Cerebellar cortex (tissue), 1 donor: ENCODE results near the gene INSC.

Source experiments
- DNase-seq: peaks from one replicate; pipeline ENCODE4 v3.0.0-alpha.2; 2015; ENCODE audit warnings: low spot score

Gene INSC

DNA sequence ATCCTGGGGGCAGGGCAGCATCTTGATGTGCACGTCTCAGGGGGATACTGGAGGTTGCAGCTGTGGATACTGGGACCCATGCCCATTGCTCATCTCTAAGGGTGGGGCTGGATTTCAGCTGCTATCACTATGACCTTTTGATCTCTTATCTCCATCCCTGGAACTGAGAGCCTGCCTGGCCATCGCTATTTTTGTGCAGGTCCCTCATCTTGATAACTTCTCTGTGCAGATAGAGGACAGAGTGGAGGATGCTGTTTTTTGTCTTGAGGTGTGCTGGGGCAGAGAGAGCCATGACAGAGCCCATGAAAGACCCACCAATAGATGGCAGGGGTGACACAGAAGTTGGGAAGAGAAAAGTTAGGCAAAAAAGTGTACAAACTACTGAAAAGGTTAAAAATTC lies 5.1 kb upstream of the INSC start:
- no peak for DNase-seq

DNA sequence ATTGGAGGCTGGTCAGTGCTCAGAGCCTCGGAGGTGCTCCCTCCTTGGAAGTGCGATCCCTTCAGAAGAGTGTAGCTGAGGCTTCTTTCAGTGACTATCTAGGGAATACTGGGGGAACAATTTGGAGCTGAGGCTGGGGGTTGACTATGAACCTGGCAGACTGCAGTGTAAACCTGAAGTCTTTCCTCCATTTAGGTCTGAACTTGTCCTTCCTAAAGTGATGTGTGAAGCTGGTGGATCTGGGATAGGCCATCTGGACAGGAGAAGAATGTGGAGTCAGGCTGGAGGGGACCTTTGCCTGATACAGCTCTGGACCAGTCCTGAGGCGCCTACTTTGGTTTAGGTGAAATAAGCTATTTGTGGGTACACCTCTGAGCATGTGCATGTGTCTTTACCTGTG lies 3.5 kb upstream of the INSC start:
- no peak for DNase-seq

DNA sequence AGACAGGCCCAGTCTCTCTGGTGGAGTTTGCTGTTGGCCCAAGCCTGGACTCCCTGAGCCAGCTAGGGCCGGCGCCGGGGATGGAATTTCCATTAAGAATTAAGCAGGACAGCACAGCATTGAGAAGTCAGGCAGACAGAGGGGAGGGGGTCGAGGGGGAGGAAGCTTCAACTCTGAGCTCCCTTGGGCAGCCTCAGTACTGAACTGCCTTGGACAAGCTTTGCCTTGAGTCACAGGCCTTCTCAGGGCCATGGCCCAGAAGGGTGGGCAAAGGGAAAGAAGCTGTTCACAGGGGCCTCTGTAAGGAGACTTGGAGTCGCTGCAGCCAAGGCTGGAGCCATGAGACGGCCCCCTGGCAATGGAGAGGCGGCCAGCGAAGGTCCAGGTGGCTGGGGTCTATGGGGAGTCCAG lies 2.6 kb upstream of the INSC start:
- DNase-seq = no peak

DNA sequence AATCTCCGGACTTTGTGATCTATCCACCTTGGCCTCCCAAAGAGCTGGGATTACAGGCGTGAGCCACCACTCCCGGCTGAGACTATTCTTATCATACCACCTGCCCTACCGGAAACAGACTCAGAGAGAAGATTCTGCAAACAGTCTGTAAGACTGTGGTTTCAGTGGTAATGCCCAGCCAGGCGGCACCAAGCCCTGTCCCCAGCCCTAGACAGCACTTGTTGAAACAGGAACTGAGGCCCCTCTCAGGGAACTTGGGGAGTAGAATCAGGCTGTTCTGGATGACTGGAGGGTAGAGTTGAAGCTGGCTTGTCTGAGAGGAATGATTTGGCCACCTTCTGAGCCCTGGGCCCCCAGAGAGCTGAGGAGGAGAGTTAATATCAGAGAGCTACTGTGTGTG lies 1.3 kb upstream of the INSC start:
- DNase-seq = no peak

DNA sequence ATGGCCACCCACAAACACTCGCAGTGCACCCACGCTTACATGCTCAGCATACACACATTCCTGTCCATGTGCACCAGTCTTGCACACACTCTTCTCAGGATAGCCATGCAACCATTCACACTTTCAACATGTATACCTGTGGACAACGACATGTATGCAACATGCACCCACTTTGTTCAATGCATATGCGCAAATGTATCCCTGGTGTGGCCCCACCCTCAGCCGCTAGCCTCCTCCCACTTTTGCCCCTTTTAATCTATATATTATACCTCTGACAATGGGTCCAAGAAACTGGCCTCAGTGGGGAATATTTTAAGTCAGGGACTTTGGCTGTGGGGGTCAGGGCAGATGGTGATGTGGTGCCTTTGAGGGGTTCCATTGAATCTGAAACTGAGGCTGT lies 963 bp downstream of the INSC start:
- no peak for DNase-seq

DNA sequence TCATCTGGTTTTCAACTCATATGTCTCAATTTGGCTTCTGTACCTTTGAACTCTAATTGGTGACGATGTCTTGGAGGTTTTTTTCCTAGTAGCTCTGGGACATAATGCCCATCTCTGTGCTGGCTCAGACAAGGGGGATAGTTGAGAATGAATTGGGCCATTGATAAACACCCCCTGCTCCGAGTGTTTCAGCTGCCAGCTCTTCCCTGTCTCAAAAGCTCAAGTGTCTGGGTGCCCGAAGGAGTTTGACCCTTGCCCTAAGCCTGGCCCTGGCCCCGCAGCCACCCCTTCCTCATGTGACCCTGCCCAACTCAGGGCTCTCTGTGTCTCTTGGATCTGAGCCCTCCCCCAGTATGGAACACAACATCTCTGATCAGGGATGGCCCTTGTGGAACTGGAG lies 3.0 kb downstream of the INSC start:
- DNase-seq = no peak

DNA sequence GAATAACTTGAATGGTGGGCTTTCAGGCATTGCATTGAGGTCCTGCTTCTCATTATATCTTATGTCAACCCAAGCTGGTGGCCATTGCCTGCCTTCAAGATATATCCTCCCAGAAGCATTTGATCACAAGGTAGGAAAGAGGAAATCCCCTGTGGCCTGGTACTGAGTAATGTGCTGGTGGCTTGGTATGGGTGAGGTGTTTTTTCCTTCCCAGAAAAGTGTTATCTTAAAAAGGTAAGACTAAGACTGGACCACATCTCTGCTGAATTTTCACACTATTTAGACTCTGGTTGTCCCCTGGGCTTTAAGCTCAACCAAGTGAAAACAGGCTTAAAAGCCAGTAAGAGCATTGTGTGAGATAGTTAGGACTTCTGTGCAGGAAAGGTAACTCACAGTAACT lies 3.7 kb downstream of the INSC start:
- DNase-seq = no peak

DNA sequence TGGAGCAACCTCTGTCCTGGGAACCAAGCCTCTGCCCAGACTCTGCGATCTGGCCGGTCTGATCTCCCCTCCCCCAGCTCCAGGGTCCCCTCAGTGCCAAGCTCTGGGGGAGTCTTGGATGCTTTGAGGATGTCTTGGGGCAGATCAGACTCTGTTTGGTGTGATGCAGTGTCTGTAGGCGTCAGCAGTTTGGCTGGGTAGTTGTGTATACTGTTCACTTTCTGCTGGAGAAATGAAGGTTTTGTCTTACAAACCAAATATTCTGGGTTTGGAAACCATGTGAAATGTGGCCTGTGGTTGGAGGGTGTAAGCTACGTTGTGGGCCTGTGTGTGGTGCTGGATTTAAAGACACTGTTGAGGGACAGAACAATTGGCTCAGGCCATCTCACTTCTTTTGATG lies 4.6 kb downstream of the INSC start:
- no peak for DNase-seq

DNA sequence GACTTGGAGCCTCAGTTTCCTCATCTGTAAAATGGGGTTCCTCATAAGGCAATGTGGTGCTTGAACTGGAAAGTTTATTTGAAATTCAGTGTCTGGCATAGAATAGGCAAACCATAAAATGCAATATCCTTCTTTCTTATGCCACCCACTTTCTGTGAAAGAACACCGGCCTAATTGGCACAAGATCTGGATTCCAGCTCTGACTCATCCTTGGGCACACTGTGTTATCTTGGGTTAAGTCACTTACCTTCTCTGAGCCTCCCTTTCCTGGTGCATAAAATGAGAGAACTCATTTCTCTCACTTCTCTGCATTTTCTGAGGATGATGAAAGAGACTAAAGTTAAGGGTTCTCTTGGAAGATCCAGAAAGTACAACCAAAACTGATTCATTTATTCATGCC lies 5.1 kb downstream of the INSC start:
- DNase-seq = no peak

DNA sequence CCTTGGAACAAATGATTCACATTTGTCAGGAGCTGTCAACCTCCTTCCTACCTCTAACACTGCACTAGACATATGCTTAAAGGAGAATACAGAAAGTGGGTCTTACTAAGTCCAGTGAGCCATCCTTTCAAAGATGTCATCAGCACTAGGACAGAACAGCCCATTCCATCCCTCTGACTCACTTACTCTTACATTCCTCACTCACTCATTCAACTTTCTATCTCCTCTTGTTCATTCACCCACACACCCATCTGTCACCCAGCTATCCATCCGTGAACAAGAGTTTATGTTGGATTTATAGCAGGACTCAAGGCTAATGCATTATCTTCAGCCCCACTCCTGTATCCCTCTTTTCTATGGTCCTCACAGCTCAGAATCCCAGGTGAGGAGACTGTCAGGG lies 9.1 kb downstream of the INSC start:
- no peak for DNase-seq

DNA sequence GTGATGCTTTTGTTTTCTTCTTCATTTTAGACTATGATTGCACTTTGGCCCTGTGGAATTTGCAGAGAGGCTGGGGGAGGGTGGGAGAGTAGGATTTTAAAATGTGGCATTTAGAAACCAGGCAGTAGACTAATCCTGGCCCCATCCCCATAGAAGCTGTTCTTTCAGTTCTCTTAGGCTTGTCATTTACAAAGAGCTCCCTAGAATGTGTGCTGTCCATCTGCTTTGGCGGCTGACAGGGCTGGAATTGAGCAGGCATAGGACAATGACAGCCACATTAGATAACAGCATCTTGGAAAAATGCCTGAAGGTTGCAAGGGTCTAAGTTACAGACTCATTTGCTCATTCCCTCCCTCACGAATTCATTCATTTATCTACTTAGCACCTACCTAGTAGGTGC lies 9.8 kb downstream of the INSC start:
- DNase-seq = no peak

DNA sequence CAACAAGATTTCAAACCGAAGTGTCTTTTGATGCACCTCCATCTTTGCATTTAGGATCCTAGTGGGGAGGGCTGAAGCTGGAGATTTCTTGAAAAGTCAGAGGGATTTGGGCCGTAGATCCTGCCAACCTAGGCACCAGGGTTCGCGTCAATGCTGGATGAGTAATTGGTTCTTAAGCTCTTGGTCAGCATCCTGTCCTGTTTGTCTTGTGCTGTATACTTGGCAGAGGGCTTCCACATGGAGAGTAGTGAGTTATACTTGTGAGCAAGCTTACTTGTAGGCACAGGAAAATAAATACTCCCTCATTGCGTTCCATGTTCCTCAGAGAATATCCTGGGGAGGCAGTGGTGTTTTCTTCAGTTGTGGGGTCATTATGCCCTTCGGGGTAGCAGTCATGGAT lies 12.6 kb downstream of the INSC start:
- no peak for DNase-seq

DNA sequence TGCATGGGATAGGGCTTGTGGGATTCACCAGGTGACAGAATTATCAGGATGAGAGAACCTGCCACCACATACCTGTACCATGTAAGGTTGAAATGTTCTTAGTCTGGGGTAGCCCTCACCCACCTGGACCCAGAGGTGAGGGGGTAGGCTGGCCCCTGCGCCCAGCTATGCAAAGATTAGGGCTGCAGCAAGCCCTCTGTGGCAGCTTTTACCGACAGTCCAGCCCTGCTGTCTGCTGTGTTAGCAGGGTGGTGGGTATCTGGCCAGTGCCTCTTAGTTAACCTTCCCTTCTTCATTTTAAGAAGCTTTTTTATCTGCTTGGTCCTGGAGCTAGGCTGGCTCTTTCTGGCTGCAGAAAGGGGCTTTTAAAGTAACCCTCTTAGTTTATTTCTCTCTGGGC lies 13.9 kb downstream of the INSC start:
- no peak for DNase-seq

DNA sequence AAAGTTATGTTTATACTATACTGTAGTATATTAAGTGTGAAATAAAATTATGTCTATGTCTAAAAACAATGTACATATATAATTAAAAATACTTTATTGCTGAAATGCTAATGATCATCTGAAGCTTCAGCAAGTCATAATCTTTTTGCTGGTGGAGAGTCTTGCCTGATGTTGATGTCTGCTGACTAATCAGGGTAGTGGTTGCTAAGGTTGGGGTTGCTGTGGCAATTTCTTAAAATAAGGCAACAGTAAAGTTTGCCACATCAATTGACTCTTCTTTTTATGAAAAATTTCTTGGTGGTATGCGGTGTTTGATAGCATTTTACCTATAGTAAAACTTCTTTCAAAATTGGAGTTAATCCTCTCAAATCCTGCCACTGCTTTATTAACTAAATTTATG lies 21.4 kb downstream of the INSC start:
- DNase-seq = no peak

DNA sequence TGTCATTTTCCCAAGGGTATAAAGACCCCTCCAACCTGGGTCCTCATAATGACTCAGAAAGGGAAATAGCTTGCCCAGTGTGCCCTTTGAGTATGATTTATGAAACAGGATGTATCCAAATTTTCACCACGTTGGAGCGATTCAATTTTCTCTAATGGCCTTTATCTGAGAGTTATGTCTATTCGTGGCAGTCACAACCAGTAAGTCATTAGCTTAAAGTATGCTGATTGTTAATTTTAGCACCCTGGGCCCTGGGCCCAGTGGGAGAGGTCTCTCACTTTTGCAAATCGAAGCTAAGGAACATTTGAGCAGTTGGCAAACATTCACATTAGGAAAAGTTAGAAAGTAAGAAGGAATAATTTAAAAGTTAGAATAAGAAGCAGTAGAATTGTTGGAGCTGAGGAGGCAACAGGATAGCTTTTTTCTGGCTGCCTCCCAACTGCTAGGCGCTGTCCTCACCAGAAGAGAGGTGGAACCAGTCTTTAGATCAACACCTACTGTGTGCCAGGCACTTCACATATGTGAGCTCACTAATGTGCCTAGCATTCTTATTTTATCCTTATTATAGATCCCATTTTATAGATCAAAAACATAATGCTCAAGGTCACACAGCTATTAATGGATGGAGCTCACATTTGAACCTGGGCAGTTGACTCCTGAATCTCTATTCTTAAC lies 24.5 kb downstream of the INSC start:
- DNase-seq = no peak

DNA sequence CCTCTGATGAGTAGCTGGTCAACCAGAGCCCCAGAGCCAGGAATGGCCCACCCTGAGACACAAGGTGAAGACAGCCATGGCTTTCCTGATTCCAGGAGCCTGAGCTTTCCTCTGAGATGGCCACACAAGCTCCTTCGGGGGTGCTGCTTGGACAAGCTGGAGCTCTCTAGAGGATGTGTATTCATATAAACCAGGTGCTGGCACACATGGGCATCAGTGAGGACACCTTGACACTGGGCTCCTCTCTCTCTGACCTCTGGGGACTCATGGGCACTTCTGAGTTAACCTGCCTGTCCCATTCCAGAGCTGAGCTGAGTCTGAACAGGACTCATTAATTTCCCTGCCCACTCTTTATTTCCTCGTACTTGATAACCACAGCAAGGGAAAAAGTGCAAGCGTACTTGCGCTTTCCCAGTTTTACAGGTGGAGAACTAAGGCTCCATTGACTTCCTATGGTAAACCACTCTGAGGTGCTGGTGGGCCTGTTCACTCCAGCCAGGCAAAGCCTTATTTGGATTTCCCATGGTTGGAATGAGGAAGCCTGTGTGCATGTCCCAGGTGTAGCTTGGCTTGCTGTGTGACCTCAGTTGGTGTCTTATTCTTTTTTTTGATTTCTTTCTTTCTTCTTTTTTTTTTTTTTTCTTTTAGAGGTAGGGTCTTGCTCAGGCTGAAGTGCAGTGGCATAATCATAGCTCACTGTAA lies 25.4 kb downstream of the INSC start:
- DNase-seq = no peak

DNA sequence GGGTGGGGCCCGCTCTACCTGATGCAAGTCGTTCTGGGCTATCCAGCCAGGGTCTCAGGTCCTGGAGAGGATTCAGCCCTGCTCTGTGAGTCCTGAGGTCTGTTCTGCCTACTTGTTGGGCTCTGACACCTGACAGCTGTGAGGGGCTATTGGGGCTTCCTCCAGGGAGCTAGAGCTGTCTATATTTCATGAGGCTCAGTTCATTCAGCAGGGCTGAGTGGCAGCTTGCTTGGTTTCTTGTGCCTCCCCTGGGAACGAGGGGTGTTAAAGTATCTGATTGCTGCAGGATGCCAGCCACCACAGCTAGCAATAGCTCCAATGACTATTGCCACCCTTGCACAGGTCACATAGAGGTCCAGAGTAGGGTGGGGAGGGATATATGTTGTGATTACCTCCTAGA lies 26.7 kb downstream of the INSC start:
- no peak for DNase-seq

DNA sequence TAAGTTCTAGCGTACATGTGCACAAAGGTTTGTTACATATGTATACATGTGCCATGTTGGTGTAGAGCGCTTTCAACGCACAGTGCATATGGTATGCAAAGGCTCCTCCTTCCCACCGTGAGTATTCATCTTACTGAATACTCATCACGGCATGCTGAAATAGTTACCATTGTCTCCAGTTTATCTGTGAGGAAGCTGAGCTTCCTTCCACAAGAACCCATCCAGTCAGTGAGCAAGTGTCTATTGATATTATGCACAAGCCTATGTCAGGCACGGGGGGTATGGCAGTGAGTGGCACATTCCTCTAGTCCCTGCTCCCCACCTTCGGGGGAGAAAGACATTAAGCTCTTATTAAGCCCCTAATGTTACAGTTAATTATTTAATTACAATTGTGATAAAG lies 28.1 kb downstream of the INSC start:
- DNase-seq = no peak

DNA sequence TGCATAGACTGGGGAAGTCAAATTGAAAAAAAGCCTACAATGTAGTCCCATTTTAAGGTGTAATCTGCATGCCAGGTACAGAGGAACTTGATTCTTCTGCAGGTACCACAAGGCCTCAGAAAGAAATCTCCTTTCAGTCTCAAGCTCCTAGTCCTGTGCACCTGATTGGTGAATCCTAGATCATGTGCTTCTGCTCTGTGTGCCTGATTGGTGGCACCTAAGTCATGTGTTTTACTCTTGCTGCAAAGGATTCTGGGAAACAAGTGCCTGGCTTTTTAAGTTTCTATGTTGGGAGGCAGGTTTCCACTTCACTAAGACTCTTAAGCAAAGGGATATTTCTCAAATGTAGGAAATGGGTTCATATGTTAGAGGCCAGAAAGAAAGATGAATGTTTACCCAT lies 29.1 kb downstream of the INSC start:
- no peak for DNase-seq

DNA sequence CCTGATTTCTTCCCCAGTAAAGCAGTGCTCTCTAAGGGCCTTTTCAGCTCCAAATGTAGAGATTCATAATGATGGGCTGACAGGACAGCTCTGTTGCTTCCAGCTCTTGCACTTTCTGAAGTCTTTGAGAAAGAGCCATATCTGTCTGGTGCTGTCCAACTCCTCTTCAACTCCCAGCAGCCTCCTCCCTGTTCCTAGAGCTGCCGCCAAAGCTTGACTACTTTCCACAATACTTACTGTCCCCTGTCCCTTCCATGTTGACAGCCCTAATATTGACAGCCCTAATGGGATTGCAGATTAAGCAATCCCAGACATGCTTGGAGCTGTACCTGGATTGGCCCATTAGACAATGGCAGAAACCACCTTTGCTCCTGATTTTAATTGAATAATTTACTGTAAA lies 29.6 kb downstream of the INSC start:
- no peak for DNase-seq

DNA sequence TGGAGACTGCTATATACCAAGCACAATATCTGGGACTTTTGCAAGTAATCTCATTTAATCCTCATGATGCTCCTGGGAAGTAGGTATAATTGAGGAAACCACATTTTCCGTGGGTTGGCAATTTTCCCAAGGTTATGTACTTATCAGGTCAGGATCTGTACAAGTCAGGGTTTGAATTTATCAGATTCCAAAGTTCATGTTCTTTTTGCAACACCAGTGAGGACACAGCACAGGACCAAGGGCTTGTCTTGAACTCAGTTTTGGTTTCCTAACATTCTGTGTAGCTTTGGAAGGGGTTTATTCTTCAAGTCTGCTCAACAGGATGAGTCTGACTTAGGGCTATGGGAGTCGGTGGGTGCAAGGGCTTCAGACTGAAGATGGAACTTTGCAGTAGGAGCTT lies 30.4 kb downstream of the INSC start:
- no peak for DNase-seq

DNA sequence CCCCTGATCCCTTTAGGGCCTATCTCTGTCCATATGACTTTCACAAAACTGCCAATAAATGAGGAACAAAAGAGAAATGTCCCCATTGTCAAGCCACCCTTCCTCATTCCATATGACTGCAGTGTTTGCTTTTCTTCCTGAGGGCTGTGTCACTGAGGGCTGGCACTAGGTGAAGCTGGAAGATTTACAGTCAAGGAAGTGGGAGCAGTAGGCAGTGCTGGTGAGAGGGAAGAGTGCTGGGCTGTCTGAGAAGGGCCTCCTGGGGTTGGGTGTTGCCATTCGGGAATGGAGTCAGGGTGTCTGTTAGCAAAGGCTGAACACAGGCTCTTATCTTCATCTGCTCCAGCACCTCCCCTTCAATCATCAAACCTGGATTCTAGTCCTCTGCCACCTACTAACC lies 30.9 kb downstream of the INSC start:
- DNase-seq = no peak

DNA sequence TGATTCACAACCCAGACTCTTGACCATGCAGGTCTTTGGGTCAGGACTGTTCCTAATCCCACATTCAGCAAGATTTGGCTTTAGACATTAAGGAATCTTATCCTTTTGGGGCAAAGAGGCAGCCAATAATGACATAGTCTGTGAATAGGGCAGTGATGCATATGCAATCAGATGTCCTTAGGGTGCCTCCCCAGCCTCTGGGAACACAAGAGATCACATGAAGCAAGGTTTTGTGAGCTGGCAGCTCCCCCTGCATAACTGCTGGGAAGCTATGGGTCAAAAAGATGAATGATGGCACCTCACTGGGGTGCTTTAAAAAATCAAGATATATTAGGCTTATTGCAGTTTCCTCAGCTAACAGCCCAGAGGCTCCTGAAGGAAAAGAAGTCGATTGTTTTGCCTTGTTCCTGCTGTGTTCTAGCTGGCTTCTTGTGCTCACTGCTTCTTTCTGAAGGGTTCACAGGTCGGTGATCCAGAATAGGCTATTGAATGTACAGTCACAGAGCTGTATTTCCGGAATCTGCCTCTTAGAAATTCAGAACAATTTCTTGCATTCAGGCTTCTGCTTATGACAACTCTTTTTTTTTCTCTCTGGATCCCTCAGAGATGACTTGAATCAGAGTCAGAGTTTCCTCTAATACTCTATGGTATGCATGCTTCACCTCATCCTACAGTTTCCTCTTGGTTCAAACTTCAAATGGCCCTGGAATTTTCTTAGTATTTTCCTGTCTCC lies 31.7 kb downstream of the INSC start:
- no peak for DNase-seq

DNA sequence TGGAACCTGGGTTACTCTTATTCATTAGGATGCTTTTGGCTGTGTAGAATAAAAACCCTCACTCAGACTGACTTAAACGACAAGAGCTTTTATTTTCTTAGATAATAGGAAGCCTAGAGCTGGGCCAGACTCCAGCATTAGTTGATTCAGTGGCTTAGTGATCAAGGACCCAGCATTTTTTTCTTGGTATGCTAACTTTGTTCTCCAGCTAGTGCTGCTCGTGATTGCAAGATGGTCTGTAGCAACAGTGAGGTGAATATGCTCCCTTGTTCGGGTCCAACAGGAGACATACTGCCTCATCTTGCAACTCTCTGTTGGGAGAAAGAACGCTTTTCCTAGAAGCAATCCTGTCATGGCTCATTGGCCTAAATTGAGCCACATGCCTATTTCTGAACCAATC lies 33.4 kb downstream of the INSC start:
- DNase-seq = no peak
